MCF 10A (cell line): ENCODE results near the gene AMH. TPM values are rescaled to one million over a fixed set of nuclear protein-coding genes. Genes with fewer than 3 reads are reported as not detected.
A peak's percentile ranks its signal among the peaks of the same experiment; 100 is the strongest.

ENCODE experiments used
- BruUV-seq: library from RNA; stranded (reverse); fragments of 400-500 nt; replicated peaks from 2 replicates; lab custom pipeline; 2021; lab: Mats Ljungman, UMichigan
- CTCF ChIA-PET: fragments of 300-600 bp; sonication (Branson Sonifier 250); formaldehyde crosslinking; extraction: SDS; loops from one replicate; lab custom pipeline; 2021; ENCODE audit warnings: antibody characterized with exemption, inconsistent platforms; lab: Yijun Ruan, JAX
- POLR2A ChIA-PET: fragments of 300-600, 350-650 bp; sonication (Branson Sonifier 250); formaldehyde crosslinking; extraction: SDS; loops from one replicate; lab custom pipeline; 2020; ENCODE audit warnings: antibody characterized with exemption, inconsistent platforms; lab: Yijun Ruan, JAX
- DNase-seq: peaks from one replicate; pipeline ENCODE4 v3.0.0-alpha.2; 2018; ENCODE audit not compliant: unreplicated experiment
- H3K27ac Mint-ChIP-seq: one replicate; pipeline ENCODE4 v1.8.0; 2022; ENCODE audit warnings: mild to moderate bottlenecking, low read depth, mixed read lengths; ENCODE audit not compliant: unreplicated experiment
- H3K27me3 Mint-ChIP-seq: one replicate; pipeline ENCODE4 v1.8.0; 2022; ENCODE audit warnings: mixed read lengths; ENCODE audit not compliant: insufficient read depth, unreplicated experiment
- H3K36me3 Mint-ChIP-seq: one replicate; pipeline ENCODE4 v1.8.0; 2022; ENCODE audit warnings: mild to moderate bottlenecking, moderate library complexity, mixed read lengths; ENCODE audit not compliant: insufficient read depth, unreplicated experiment
- H3K4me1 Mint-ChIP-seq: one replicate; pipeline ENCODE4 v1.8.0; 2022; ENCODE audit warnings: mixed read lengths; ENCODE audit not compliant: insufficient read depth, unreplicated experiment
- H3K4me3 Mint-ChIP-seq: one replicate; pipeline ENCODE4 v1.8.0; 2022; ENCODE audit warnings: mild to moderate bottlenecking, moderate library complexity, mixed read lengths; ENCODE audit not compliant: unreplicated experiment
- H3K9me3 Mint-ChIP-seq: one replicate; pipeline ENCODE4 v1.8.0; 2022; ENCODE audit warnings: mixed read lengths; ENCODE audit not compliant: unreplicated experiment
- CTCF ChIP-seq: fragments of 200-600 bp; IDR thresholded peaks from one replicate; pipeline ENCODE4 v1.8.0; 2022; ENCODE audit warnings: antibody characterized with exemption, mild to moderate bottlenecking; ENCODE audit not compliant: unreplicated experiment
- intact Hi-C: fragments of 100-400 bp; cut with micrococcal nuclease; formaldehyde crosslinking; loops from 2 replicates; pipeline ENCODE4 v1.14.1; 2022
- microRNA-seq: library from miRNA; unstranded; fragments of <30 nt; microRNA quantifications from one replicate; pipeline ENCODE4 v1.2.0, GENCODE V29; 2022
- total RNA-seq: library from RNA; stranded (reverse); gene quantifications from 2 replicates; pipeline ENCODE4 v1.2.3, GENCODE V29; 2022

Gene AMH
- total RNA-seq, 1 experiment from 2014 or later = 11.9 TPM

- H3K9me3 Mint-ChIP-seq = no peaks in the 10 kb centered on the region
Observed at GRCh38 chr19:2291185-2291751, 42.1 kb downstream of the AMH start.

GRCh38 chr19:2294687-2295335, 45.7 kb downstream of the AMH start:
- no peak for TF ChIP-seq CTCF
- Mint-ChIP-seq H3K36me3 (no peaks in the 10 kb centered on the region), H3K27me3 (peaks cover 23% of the 10 kb centered on the region), H3K9me3 (no peaks in the 10 kb centered on the region), H3K4me1 (no peaks in the 10 kb centered on the region), H3K4me3 (no peak overlapping the region), H3K27ac (no peak overlapping the region)
- no TSS peak for BruUV-seq
- ChIA-PET POLR2A (no interaction called here), CTCF (no interaction called here)
- DNase-seq = no peak
- intact Hi-C loops = no loop called here

More at GRCh38 chr19:2291185-2291751, 42.1 kb downstream of the AMH start:
- Mint-ChIP-seq H3K36me3 (no peaks in the 10 kb centered on the region), H3K27ac (no peak overlapping the region), H3K27me3 (peaks cover 43% of the 10 kb centered on the region), H3K4me1 (no peaks in the 10 kb centered on the region), H3K4me3 (no peak overlapping the region)
- POLR2A ChIA-PET = no interaction called here
- no peak for TF ChIP-seq CTCF
- no TSS peak for BruUV-seq
- DNase-seq = no peak
- intact Hi-C loops = no loop called here
- CTCF ChIA-PET = no interaction called here

GRCh38 chr19:2296141-2296540, 47.0 kb downstream of the AMH start:
- BruUV-seq = no TSS peak
- H3K36me3 Mint-ChIP-seq = no peaks in the 10 kb centered on the region
- no peak overlapping the region for H3K27ac Mint-ChIP-seq
- ChIA-PET CTCF (no interaction called here), POLR2A (no interaction called here)
- H3K4me3 Mint-ChIP-seq = no peak overlapping the region
- H3K9me3 Mint-ChIP-seq = no peaks in the 10 kb centered on the region
- intact Hi-C loops = no loop called here
- H3K4me1 Mint-ChIP-seq = no peaks in the 10 kb centered on the region
- H3K27me3 Mint-ChIP-seq = peaks cover 23% of the 10 kb centered on the region
- DNase-seq = no peak
- TF ChIP-seq CTCF = no peak

- no peak for DNase-seq
- Mint-ChIP-seq H3K4me1 (no peaks in the 10 kb centered on the region), H3K36me3 (no peaks in the 10 kb centered on the region), H3K27ac (no peak overlapping the region), H3K27me3 (no peaks in the 10 kb centered on the region), H3K4me3 (no peak overlapping the region), H3K9me3 (no peaks in the 10 kb centered on the region)
- TF ChIP-seq CTCF = no peak
- CTCF ChIA-PET = no interaction called here
- intact Hi-C loops = no loop called here
- no TSS peak for BruUV-seq
- POLR2A ChIA-PET = no interaction called here
Observed at GRCh38 chr19:2300533-2300932, 51.4 kb downstream of the AMH start.

Small RNA genes within 50 kb of the gene (microRNA-seq; reads per million reads assigned to microRNA genes)
- gene MIR1227 = 3.2 reads per million, percentile 23 among the genes with 10 or more reads in this experiment
- gene MIR4321 = not detected

Other genes starting within 250 kb of the AMH start
- 53.1 and 53.4 TPM in 2 replicates for gene BTBD2, start 233.6 kb upstream of the AMH start, total RNA-seq
- 146 and 224 TPM in 2 replicates for gene MKNK2, start 198.1 kb upstream of the AMH start, total RNA-seq
- gene MOB3A, start 153.0 kb upstream of the AMH start, total RNA-seq = 40.9 and 47.2 TPM in 2 replicates
- 3.1 and 5.3 TPM in 2 replicates for gene IZUMO4, start 152.4 kb upstream of the AMH start, total RNA-seq
- 172 and 181 TPM in 2 replicates for gene AP3D1, start 97.8 kb upstream of the AMH start, total RNA-seq
- 27.0 and 28.4 TPM in 2 replicates for gene DOT1L, start 85.4 kb upstream of the AMH start, total RNA-seq
- 44.3 and 54.1 TPM in 2 replicates for gene PLEKHJ1, start 13.0 kb upstream of the AMH start, total RNA-seq
- gene SF3A2, start 12.5 kb upstream of the AMH start, total RNA-seq = 101 and 119 TPM in 2 replicates
- 0.37 and 0.49 TPM in 2 replicates for gene JSRP1, start 7.1 kb downstream of the AMH start, total RNA-seq
- gene PEAK3, start 32.9 kb downstream of the AMH start, total RNA-seq = not detected in 2 replicates
- gene LINGO3, start 58.8 kb downstream of the AMH start, total RNA-seq = not detected in 2 replicates
- gene LSM7, start 79.3 kb downstream of the AMH start, total RNA-seq = 135 and 152 TPM in 2 replicates
- 70.1 and 70.9 TPM in 2 replicates for gene SPPL2B, start 79.4 kb downstream of the AMH start, total RNA-seq
- gene TMPRSS9, start 110.9 kb downstream of the AMH start, total RNA-seq = not detected in 2 replicates
- gene TIMM13, start 178.3 kb downstream of the AMH start, total RNA-seq = 123 and 188 TPM in 2 replicates
- 85.2 and 85.6 TPM in 2 replicates for gene LMNB2, start 207.6 kb downstream of the AMH start, total RNA-seq
- gene GADD45B, start 226.8 kb downstream of the AMH start, total RNA-seq = 28.0 and 53.8 TPM in 2 replicates